ENCODE data around the gene GRAP2.

DNA sequence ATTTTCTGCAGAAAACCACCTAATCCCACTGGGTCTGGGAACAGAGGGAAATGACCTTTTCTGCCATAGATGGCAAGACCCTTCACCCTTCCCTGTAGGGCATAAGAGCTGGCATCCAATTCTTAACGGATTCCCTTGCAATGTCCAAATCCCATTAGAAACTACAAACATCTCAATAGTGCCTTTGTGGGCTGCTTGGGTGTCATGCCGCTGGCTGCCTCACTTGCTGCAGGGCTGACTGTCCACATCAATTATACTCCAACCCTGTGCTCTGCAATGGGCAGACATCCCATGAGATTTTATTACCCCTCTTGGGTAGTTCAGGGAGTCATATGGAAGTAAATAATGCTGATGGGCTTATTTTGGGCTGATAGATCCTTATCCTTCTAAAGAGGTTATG is 7.3 kb downstream of the GRAP2 start:
- TF ChIP-seq POLR2A (IDR thresholded peaks at IDR 0.05; ENCODE audit: extremely low read depth, insufficient read length) = no peak
- TF ChIP-seq, protein P1, sequence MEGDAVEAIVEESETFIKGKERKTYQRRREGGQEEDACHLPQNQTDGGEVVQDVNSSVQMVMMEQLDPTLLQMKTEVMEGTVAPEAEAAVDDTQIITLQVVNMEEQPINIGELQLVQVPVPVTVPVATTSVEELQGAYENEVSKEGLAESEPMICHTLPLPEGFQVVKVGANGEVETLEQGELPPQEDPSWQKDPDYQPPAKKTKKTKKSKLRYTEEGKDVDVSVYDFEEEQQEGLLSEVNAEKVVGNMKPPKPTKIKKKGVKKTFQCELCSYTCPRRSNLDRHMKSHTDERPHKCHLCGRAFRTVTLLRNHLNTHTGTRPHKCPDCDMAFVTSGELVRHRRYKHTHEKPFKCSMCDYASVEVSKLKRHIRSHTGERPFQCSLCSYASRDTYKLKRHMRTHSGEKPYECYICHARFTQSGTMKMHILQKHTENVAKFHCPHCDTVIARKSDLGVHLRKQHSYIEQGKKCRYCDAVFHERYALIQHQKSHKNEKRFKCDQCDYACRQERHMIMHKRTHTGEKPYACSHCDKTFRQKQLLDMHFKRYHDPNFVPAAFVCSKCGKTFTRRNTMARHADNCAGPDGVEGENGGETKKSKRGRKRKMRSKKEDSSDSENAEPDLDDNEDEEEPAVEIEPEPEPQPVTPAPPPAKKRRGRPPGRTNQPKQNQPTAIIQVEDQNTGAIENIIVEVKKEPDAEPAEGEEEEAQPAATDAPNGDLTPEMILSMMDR (IDR thresholded peaks at IDR 0.05; ENCODE audit: low read depth, low read length) = no peak
